Activated CD4-positive, alpha-beta T cell treated with anti-CD3 and anti-CD28 coated beads for 24 hours (primary cell): ENCODE data around the gene SCT.
"Not testable (repeated sequence)": the region's sequence is repeated elsewhere in the genome, so short reads cannot be mapped to it uniquely, and the experiment has no call there.

Source experiments
- DNase-seq, 2 donors: peaks; one replicate each; pipeline ENCODE4 v3.0.0-alpha.2; 2020; ENCODE audit warnings: low read depth in 2 of 2

SCT gene, protein sequence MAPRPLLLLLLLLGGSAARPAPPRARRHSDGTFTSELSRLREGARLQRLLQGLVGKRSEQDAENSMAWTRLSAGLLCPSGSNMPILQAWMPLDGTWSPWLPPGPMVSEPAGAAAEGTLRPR

DNA sequence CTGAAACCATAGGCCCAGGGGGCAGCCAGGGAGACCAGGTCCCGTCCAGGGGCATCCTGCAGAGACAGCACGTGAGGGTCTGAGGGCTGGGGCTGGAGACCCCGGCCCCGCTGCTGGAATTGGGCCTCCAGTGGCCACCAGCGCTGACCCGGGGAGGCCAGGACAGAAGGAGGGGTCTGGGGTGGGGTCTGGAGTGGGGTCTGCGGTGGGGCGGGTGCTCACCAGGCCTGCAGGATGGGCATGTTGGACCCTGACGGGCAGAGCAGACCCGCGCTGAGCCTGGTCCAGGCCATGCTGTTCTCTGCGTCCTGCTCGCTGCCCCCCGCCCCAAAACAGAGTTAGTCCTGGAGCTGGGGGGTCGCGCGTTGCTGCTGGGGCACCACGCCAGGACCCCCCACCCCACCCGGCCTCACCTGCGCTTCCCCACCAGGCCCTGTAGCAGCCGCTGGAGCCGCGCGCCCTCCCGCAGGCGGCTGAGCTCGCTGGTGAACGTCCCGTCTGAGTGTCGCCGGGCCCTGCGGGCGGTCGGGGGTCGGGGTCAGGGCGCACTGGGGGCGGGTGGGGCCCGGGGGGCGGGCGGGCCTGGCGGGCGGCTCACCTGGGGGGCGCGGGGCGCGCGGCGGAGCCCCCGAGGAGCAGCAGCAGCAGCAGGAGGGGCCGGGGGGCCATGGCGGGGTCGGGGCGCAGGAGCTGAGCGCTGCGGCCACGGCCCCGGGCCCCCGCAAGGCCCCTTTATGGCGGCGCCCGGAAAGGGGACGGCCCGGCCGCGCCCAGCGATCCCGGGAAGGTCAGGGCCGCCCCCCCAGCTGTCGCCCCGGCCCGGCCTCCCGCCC, at the start of gene SCT:
Gene SCT (minus strand): TSS at position 707 of the 833 bp plus-strand sequence. CDS start 38 bp downstream, at position 669.
- DNase-seq: no peak

DNA sequence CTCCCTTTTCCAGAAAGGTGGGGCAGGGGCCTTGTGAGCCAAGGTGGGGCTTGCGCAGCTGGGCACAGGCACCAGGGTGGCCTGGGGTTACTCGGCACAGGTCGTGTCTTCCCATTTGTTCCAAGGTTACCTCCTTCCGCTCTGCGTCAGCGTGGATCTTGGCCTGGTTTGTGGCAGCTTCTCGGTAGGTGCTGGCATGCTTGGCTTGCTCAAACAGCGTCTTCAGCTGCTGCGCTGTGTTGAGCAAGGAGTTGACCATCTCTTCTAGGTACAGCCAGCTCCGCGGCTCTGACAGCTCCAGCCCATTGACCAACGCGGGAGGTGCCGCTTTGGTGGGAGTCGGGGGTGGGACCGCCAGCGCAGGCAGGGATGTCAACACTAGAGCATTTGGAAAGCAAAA, 47.4 kb upstream of the SCT start:
- DNase-seq: no peak

DNA sequence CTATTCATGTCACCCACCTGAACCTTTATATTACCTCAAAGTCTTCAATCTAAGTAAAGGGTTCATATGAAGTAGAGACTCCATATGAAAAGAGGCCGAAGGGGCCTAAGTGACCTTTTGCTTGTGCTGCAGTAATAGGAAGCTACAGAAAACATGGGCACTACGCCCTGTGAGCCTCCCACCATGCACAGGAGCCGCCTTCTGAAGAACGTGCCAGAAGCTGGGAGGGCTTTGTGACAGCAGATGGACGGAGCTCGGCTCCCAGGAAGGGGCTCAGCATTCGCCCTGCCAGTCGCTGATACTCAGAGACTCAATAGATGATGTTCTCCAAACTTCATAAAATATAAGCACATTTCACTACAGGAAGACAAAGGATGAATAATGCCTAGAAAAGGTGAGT, 46.9 kb upstream of the SCT start:
- no peak for DNase-seq

DNA sequence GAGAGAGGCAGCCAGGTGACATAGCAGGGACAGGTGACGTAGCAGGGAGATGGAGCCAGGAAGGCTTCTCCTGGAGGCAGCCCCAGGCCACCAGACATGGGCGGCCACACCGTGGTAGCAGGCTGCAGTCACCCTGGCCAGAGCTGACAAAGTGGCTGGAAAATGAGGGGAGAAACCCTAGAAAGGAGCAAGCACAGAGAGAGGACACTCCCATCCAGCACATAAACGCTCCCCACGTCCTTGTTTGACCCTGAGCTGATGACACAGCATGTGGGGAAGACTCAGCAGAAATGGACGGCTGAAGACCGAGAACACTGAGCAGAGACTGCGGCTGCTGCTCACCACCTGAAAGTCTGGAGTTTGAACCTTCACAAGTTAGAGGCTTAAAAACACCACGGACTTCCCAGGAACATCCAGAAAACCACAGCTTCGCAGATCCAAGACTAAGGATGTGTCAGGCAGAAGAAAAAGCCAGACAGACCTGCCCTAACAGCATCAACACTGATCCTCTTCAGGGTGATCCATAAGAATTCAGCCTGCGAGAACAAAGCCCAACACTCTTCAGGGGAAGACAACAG, 38.8 kb upstream of the SCT start:
- no peak for DNase-seq

DNA sequence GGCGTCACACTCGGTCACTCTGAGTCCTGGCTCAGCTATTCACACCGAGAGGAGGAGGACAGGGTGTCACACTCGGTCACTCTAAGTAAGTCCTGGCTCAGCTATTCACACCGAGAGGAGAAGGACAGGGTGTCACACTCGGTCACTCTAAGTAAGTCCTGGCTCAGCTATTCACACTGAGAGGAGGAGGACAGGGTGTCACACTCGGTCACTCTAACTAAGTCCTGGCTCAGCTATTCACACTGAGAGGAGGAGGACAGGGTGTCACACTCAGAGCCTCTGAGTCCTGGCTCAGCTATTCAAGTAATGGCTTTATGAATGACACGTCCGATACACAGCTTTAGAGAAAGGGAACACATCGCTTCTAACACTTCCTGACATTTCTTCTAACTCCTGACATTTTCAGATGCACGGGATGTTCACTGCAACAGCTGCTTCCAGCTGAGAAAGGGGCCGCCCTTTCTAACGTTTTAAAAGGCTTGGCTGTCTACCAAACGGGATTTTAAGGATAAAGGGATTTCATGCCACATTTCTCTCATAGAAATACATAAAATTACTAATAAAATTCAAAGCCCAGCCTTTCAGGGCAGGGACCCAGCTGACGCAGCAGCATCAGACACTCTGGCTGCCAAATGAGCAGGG, 38.2 kb upstream of the SCT start:
- DNase-seq: no peak

DNA sequence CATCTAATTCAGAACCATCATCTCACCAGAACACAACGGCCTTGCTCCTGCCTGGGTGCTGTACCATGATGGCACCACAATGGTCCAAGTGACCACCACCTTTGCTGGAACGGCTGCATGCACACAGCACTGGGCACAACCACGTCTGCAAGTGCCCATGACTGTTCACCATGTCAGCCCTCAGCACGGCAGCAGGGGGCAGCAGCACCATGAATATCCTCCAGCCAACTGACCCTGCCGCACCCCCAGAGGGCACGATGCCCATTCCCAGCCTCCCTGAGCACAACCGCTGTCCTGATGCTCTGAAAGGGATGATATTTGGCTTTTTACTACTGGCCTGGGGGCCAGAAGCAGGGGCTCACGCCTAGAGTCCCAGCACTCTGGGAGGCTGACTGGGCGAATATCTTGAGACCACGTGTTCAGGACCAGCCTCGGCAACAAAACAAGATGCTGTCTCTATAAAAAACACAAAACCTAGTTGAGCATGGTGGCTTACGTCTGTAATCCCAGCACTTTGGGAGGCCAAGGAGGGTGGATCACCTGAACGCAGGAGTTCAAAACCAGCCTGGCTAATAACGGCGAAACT, 35.8 kb upstream of the SCT start:
- DNase-seq: no peak

DNA sequence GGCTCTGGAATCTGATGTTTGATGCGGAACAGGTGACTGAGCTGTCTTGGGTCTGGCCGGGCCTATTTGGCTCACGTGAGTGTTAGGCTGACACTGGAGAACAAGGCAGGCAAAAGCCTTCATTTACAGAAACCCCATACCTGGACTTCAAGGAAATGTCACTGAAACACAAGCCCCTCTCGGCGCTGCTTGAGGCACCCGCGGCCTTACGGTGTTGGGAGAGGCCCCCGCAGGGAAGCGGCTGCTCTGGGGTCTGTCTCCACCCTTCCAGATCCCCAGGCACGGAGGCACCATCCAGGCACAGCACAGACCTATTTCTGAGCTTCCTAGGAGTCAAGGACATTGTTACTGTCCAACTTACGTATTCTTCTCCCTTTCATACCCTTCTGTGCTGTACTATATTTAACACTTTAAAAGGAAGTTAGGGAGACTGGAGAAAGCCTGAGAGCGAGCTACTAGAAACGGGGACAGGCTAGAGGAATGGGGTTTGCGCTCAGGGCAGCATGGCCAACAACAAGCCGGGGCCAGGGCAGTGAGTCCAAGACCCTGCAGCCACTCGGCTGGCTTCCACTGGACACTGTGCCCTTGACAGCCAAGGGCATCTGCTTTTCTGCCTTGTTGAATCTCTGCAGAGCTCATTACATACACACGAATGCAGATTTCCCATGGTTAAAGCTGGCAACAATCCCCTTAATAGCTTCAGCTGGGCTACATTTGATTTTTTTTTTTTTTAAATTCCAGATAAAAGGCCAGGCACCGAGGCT, 33.9 kb upstream of the SCT start:
- DNase-seq: no peak

DNA sequence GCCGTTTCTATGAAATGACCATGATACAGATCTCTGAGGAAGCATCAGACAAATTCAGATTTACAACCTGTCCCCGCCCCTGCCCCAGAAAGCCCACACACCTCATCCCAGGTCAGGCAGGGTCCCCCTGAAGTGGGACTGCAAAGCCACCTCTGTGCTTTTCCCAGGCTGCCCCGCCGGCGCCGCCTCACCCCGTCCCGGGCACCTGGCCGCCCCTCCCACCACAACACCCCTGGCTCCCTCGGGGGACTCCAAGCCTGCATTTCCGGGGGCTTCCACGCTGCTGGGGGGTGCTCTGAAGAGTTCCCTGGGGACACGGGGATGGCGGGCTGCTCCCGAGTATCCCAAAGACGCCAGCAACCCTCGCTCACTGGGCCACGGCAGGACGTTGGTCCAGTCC, 33.3 kb upstream of the SCT start:
- no peak for DNase-seq

DNA sequence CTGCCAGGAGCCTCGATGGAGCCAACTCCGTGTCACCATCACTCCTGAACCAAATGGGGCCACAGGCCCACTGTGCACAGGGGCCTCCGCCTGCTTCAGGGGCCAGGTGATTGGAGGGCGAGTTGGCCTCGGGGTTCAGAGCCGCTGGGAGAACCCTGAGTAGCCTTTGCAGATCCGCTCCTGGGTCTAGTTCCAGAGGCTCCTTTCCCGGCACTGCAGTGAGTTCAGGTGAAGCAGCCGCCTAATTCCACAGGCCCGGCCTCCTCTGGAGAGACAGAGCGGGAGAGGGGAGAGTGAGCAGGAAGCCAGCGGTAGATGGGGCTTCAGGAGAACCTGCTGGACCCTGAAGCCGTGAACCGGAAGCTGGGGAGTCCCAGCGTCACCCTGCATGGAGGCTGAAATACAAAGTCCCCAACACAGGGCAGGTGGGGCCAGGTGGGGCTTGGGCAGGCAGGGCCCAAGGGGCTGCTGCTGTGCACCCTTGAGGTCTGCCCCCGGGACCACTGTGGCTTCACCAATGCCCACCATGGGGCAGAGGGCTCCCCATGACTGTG, 32.6 kb upstream of the SCT start:
- DNase-seq: no peak

DNA sequence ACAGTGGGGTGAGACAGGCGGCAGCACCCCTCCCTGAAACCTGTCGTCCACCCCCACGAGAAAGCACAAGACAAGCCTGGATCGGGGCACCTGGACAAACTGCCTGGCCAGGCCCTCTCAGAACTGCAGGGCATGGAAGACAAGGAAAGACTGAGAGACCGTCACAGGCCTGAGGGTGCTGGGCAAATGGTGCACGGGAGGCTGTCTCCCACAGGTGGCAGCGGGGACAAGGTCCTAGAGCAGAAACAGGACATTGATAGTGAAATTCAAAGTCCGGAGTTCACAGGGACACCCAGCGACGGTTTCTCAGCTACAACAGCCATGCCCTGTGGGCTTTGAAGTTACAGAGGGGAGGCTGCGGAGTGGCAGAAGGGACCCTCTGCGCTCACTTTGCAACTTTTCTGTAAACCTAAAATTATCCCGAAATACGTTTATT, 30.7 kb upstream of the SCT start:
- DNase-seq: no peak

DNA sequence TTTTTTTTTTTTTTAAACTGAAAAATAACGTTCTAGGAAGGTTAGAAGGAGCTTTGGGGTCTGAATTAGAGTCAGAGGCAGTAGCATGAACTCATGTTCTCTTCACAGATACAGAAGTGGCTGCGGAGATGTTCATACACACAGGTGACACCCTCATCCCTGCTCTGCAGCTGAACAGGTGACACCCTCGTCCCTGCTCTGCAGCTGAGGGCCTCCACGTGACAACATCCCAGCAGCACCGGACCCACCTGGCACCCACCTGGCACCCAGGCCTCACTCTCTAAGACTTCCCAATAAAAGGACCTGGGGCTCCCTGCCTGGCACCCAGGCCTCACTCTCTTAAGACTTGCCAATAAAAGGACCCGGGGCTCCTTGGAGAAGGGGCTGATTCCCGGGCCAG, 29.9 kb upstream of the SCT start:
- DNase-seq: no peak

DNA sequence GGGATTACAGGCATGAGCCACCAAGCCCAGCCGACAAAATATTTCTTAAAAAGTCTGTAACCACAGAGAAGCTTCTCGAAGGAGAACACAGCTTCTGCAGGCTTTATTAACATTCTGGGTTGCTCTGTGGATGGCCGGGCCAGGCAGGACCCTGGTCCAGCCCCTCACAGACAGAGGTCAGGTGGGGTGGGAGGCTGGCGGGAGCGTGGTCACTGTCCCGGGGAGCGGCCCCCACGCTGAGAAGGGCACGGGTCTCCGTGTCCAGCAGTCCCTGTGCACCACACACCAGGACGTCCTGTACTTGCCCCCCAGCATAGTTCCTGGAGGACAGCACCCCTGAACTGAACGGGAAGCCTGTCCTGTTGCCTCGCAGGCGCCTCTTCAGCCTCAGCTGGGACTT, 29.4 kb upstream of the SCT start:
- DNase-seq: no peak

DNA sequence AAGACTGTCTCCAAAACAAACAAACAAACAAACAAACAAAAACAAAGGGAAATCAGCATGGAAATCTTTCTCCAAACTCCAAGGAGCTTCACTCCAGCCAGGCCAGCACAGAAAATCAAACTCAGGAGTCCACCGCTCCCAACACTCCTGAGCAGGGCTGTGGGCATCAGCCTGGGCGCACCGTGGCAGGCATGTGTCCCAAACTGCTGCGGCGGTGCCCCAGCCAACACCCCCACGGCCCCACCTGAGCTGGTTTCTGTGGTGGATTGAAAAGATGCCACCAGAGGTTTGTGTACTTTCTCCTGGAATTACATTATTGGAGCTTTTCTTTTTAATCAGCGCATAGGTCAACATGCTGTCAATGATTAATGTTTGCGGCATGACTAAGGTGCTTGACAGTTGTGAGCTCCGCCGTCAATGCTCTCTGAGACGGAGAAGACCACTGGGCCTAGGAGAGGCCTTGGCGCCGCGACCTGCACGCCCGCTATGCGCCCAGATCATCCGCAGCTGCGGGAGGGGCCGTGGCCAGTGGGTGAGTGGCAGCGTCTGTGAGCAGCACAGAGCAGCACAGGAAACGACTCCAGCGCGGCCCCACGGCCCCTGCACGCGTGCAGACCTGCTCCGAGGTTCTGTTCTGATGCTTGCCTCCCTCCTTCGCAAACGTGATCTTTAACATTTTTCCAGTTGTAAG, 28.2 kb upstream of the SCT start:
- no peak for DNase-seq

DNA sequence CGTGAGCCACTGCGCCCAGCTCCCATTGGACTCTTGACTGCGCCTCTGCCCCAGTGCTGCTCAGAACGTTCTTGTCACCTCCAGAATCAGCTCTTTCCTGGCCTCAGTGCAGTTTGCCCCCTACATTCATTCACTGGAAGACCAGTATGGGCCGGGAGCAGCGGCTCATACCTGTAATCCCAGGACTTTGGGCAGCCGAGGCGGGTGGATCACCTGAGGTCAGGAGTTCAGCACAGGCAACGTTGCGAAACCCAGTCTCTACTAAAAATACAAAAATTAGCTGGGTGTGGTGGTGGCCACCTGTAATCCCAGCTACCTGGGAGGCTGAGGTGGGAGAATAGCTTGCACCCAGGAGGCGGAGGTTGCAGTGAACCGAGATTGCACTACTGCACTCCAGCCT, 27.5 kb upstream of the SCT start:
- DNase-seq: not testable (repeated sequence)

DNA sequence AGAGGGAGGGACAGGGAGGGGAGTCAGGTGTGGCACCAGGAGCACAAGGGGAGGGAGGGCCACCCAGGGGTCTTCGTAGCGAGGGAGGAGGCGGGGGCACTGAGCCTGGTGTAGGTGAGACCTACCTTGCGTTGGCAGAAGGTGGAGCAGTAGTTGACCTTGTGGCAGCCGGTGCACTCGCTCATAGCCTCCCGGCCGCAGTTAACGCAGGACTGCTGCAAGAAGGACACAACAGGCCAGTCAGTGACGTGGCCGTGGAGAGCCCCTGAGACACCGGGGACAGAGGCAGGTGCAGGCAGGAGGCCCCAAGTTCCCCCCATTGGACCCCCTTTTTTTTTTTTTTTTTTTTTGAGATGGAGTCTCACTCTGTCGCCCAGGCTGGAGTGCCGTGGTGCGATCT, 26.9 kb upstream of the SCT start:
- no peak for DNase-seq

DNA sequence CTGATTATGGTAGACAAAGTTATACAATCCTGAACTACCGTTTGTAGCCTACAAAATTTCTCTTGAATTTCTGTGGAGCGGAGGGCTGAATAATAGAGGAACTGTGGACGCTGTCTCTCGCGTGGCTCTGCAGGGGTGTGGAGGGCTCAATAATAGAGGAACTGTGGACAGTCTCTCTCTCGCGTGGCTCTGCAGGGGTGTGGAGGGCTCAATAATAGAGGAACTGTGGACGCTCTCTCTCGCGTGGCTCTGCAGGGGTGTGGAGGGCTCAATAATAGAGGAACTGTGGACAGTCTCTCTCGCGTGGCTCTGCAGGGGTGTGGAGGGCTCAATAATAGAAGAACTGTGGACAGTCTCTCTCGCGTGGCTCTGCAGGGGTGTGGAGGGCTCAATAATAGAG, 26.2 kb upstream of the SCT start:
- DNase-seq: not testable (repeated sequence)

DNA sequence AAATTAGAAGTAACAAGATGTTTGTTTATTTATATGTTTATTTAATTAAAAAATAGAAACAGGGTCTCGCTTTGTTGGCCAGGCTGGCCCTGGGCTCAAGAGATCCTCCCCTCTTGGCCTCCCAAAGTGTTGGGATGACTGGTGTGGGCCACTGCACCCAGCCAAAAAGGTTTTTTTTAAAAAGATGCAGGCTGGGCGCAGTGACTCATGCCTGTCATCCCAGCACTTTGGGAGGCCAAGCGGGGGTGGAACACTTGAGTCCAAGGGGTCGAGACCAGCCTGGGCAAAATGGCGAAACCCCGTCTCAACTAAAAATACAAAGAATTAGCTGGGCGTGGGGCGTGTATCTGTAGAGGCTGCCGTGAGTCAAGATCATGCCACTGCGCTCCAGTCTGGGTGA, 23.5 kb upstream of the SCT start:
- no peak for DNase-seq

DNA sequence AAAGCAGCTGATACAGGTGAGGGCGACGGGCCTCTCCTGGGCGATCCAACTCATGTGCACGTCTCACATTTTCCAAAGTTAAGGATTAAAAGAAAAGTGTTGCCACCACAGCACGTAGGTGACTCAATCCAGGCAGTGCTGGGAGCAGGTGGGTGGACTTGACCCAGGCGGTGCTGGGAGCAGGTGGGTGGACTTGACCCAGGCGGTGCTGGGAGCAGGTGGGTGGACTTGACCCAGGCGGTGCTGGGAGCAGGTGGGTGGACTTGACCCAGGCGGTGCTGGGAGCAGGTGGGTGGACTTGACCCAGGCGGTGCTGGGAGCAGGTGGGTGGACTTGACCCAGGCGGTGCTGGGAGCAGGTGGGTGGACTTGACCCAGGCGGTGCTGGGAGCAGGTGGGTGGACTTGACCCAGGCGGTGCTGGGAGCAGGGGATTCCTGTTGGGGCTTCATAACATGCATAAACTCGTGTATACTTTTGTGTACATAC, 20.7 kb upstream of the SCT start:
- not testable (repeated sequence) for DNase-seq

DNA sequence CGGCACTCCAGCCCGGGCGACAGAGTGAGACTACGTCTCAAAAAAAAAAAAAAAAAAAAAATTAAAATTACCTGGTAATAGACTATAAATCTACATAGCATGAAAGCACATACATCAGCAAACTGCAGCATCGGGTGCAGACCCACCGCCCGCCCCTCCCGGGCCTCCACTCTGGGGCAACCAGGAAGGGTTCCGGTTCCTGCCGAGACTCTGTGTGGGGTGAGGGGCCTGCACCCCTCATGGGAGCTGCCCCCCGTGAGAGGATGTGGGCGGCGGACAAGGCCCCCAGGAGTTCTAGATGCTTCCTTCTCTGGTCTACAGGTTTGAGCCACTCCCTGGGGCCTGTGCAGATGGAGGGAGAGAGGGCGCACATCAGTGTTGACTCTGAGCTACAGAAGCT, 19.2 kb upstream of the SCT start:
- DNase-seq: no peak

DNA sequence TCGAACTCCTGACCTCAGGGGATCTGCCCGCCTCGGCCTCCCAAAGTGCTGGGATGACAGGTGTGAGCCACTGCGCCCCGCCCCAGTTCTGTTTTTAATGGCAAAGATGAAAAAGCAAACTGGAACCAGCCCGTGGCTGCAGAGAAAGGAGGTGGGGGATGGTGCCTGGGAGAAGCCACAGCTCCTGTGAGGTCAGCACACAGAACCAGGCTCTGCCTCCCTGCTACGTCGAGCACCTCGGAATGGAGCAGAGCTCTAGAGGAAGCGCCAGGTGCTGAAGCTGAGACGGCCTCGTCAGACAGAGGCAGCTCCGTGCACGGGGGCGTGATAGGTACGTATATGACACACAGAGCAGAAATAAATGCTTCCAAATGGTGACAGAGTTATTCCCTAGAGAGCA, 18.6 kb upstream of the SCT start:
- no peak for DNase-seq
